ENCODE data around the gene COL24A1.
"Not testable (repeated sequence)": the region's sequence is repeated elsewhere in the genome, so short reads cannot be mapped to it uniquely, and the experiment has no call there.

The COL24A1 gene

DNA sequence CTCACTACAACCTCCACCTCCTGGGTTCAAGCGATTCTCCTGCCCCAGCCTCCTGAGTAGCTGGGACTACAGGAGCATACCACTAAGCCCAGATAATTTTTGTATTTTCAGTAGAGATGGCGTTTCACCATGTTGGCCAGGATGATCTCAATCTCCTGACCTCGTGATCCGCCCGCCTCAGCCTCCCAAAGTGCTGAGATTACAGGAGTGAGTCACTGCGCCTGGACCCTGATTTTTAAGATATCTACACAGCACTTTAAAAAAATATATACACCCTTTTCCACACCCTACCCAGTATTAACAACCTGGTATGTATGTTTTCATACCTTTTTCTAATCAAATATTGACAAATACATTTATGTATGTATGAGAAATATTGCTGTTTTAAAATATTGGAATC lies 379.6 kb downstream of the COL24A1 start:
- DNase-seq: not testable (repeated sequence)

- DNase-seq: no peak
Measured at GRCh38 chr1:85762804-85763203, 393.8 kb downstream of the COL24A1 start.

- DNase-seq: no peak
Measured at GRCh38 chr1:85756864-85757263, 399.7 kb downstream of the COL24A1 start.

DNA sequence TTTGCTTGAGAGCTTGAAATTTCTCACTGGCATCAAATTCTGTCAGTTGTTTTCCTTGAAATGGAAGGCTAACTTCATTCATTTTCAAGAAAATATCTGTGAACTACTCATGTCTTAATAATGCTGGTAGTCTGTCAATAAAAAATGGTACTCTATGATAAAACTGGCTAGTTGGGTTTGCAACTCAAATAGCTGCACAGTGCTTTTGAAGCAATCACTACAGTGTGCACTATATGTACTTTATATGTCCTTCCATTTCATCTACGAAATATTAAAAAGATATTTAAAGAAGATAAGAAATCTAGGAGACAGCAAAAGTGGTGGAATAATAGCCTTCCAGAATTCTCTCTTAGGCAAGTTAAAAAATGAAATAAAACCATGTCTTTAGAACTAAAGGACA lies 408.5 kb downstream of the COL24A1 start:
- no peak for DNase-seq

DNA sequence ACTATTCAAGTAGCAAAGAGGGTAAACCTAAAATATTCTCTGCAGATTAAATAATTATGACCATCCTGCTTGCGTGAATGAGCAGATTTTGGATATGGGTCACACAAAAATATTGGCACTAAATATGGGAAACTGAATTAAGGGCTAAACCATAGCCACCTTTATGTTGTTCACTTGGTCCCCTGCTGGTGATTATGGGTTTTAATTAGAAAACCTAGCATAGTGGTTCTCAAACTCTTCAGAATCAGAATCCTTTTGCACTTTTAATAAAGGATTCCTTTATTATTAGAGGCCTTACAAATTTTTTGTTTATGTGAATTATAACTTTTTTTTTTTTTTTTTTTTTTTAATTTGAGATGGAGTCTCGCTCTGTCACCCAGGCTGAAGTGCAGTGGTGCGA lies 409.8 kb downstream of the COL24A1 start:
- DNase-seq: no peak

DNA sequence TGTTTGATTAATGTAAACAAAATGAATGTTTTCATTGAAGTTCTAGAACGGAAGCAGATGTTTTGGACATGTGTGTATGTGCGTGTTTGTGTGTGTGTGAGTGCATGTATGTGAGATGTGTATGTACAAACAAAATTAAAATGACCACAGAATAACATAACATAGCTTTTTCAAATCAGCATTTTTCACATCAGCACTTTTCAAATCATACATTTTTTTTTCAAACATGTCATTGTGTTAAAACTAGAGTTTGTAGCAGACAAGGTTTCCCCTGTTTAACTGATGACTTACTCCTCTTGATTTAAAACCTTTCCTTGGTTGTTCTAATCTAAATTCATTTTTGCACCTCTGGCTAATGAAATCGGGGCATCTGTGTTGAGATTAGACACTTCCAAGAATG lies 412.8 kb downstream of the COL24A1 start:
- DNase-seq: no peak

DNA sequence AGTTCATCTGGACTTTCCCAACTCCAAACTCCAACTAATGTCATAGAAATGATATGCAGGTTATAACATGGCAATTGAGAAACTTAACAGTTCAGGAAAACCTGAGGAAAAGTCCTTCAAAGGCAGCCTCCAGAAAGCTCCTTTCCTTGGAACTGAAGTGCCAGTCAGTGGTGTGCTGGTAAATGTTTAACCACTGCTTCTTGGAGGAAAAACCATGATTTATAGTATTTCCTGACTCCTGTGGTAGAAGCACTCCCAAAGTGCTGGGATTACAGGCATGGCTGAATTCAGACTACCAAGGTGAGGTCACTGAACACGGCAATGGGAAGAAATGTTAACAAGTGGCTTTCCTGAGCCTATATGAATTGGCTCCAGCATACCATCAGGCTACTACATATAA lies 421.6 kb downstream of the COL24A1 start:
- no peak for DNase-seq

- no peak for DNase-seq
Measured at GRCh38 chr1:85718678-85719340, 437.8 kb downstream of the COL24A1 start.

- DNase-seq: not testable (repeated sequence)
Measured at GRCh38 chr1:85714418-85715114, 442.0 kb downstream of the COL24A1 start.

GRCh38 chr1:85708829-85709227 lies 447.7 kb downstream of the COL24A1 start:
- DNase-seq: no peak

GRCh38 chr1:85707990-85708828 lies 448.4 kb downstream of the COL24A1 start, which contains the start of gene ZNHIT6:
Gene ZNHIT6 (minus strand): TSS chr1:85708433. CDS start chr1:85708284, 149 bp downstream.
- peak; percentile 72 to 93 (median 83) for DNase-seq

GRCh38 chr1:85707267-85707989 lies 449.1 kb downstream of the COL24A1 start:
- no peak for DNase-seq

- DNase-seq: no peak
Measured at GRCh38 chr1:85705940-85706339, 450.6 kb downstream of the COL24A1 start.

DNA sequence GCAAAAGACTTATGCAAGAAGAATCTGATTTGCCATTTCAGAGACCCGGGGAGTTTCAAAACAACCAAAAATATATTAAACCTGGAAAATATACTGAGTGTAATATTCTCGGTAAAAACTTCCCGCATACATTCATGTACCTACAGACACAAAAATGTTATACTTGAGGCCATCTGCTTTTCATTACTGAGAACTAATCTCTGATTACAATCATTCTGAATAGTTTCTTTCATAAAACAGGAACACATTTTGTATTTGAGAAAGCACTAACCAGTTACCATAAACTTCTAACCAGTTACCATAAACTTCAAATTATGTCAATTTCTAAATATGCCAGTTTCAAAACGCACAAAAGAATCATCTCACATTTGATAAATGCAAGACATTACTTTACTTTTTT lies 456.1 kb downstream of the COL24A1 start:
- DNase-seq: no peak

- no peak for DNase-seq
Measured at GRCh38 chr1:85697895-85698294, 458.7 kb downstream of the COL24A1 start.

GRCh38 chr1:85692730-85693314 lies 463.8 kb downstream of the COL24A1 start:
- DNase-seq: no peak

DNA sequence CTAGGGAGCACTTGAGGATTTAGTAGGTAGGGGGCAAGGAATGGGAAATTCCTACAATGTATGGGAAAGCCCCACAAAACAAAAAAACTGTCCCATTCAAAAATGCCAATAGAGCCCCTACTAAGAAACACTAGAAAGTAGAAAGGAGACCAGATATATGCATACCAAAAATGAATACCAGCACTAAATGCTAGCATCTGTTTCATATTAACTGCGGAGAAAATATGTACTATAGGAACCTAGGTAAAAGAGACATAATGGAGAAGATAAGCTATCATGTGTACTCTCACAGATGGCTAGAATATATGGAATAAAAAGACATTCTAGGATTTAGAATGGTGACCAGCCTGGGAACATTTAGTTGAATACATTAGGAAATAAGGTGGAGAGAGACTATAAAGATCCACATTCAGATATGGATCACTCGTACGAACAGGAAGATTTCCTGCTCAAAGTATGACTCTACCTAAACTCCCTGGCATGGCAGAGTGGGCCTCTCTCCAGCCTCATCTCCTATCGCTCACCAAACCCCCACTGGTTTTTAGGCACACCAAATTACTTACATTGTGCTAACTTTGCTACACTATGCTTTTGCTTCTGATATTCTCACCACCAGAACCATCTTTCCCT lies 466.7 kb downstream of the COL24A1 start:
- DNase-seq: no peak

- DNase-seq: no peak
Measured at GRCh38 chr1:85683292-85684025, 473.1 kb downstream of the COL24A1 start.

GRCh38 chr1:85681087-85681486 lies 475.5 kb downstream of the COL24A1 start:
- no peak for DNase-seq

All from T-helper 1 cell (primary cell).